GM12878 (cell line): ENCODE data around the gene NIPAL4. TPM values are rescaled to one million over a fixed set of nuclear protein-coding genes. Genes with fewer than 3 reads are reported as not detected.
A peak's percentile ranks its signal among the peaks of the same experiment; 100 is the strongest.

Experiments
- ATAC-seq: fragments of 200-7000 bp; cut with Tn5 transposase; 3 replicates; pipeline ENCODE4 v1.9.1; 2020; ENCODE audit warnings: mild to moderate bottlenecking, moderate library complexity
- BruUV-seq: library from RNA; stranded (reverse); fragments of 400-500 nt; replicated peaks from 2 replicates; lab custom pipeline; 2021; lab: Mats Ljungman, UMichigan
- CTCF ChIA-PET: fragments of 300-600 bp; sonication (Branson Sonifier 250); formaldehyde crosslinking; extraction: SDS; loops from one replicate; lab custom pipeline; 2021; ENCODE audit warnings: inconsistent platforms; lab: Yijun Ruan, JAX
- POLR2A ChIA-PET: fragments of 350-600 bp; formaldehyde crosslinking; extraction: SDS; loops from one replicate; lab custom pipeline; 2021; ENCODE audit warnings: inconsistent platforms; lab: Charles Lee
- RAD21 ChIA-PET: fragments of 300-600 bp; sonication (Branson Sonifier 250); formaldehyde crosslinking; loops from one replicate; lab custom pipeline; 2023; ENCODE audit warnings: antibody characterized with exemption; ENCODE audit not compliant: unreplicated experiment; lab: Charles Lee
- SMC1A ChIA-PET: fragments of 300-600 bp; sonication (Branson Sonifier 250); formaldehyde crosslinking; loops from one replicate; lab custom pipeline; 2023; ENCODE audit not compliant: unreplicated experiment, uncharacterized antibody; lab: Charles Lee
- DNase-seq: peaks from one replicate; pipeline ENCODE4 v3.0.0-alpha.2; 2011; ENCODE audit warnings: low read depth, low spot score
- FAIRE-seq: peaks from 3 replicates; lab custom pipeline; 2011; peaks lifted over from hg19 to GRCh38; lab: Jason Lieb, UNC
- H2AFZ ChIP-seq: 2 replicates; pipeline ENCODE4 v1.6.0; 2011; ENCODE audit warnings: low read depth, low read length, control low read depth; ENCODE audit not compliant: control insufficient read depth
- H3K27ac ChIP-seq: 2 replicates; pipeline ENCODE4 v1.5.1; 2011; ENCODE audit warnings: control low read depth; ENCODE audit not compliant: control insufficient read depth, insufficient read depth
- H3K27me3 ChIP-seq, 2 experiments: replicated peaks in 1 of 2; 2 replicates each; pipeline versions ENCODE4 v1.6.0 to v1.6.1; 2011; ENCODE audit warnings: low read length in 1 of 2; ENCODE audit not compliant: control insufficient read depth in 2 of 2, insufficient read depth in 2 of 2
- H3K36me3 ChIP-seq, 2 experiments: 2 replicates each; pipeline ENCODE4 v1.5.1; 2011; ENCODE audit warnings: low read length in 1 of 2; ENCODE audit not compliant: control insufficient read depth in 2 of 2, insufficient read depth in 2 of 2
- H3K4me1 ChIP-seq: 2 replicates; pipeline ENCODE4 v1.6.1; 2011; ENCODE audit warnings: mild to moderate bottlenecking, low read length, moderate library complexity, mixed read lengths; ENCODE audit not compliant: control insufficient read depth, insufficient read depth
- H3K4me2 ChIP-seq: 2 replicates; pipeline ENCODE4 v1.6.0; 2011; ENCODE audit warnings: control low read depth; ENCODE audit not compliant: control insufficient read depth, insufficient read depth
- H3K4me3 ChIP-seq: fragments of 200-600 bp; sonication (generic); 2 replicates; pipeline ENCODE4 v1.5.1; 2016
- H3K79me2 ChIP-seq: 2 replicates; pipeline ENCODE4 v1.6.0; 2011; ENCODE audit warnings: low read length; ENCODE audit not compliant: control insufficient read depth, insufficient read depth
- H3K9ac ChIP-seq: 2 replicates; pipeline ENCODE4 v1.8.0; 2011; ENCODE audit warnings: low read length, control low read depth, mixed read lengths; ENCODE audit not compliant: control insufficient read depth, insufficient read depth
- H3K9me3 ChIP-seq: replicated peaks from 3 replicates; pipeline ENCODE4 v1.5.1; 2011; ENCODE audit warnings: mild to moderate bottlenecking, low read length; ENCODE audit not compliant: control insufficient read depth, insufficient read depth
- H4K20me1 ChIP-seq: 2 replicates; pipeline ENCODE4 v1.6.0; 2011; ENCODE audit not compliant: control insufficient read depth, insufficient read depth
- CBX3 ChIP-seq: fragments of 200-600 bp; sonication (generic); IDR thresholded peaks from 2 replicates; pipeline ENCODE4 v1.6.1; 2016; ENCODE audit warnings: low read depth, borderline replicate concordance
- IKZF1 ChIP-seq: fragments of 450-650 bp; conservative IDR thresholded peaks from 2 replicates; pipeline ENCODE4 v1.6.1; 2017; ENCODE audit warnings: antibody characterized with exemption, mild to moderate bottlenecking
- IKZF2 ChIP-seq, 2 experiments: fragments of 450-650 bp; IDR thresholded peaks; 2 replicates each; pipeline ENCODE4 v1.6.1; 2017; ENCODE audit warnings: mild to moderate bottlenecking in 2 of 2, moderate library complexity in 2 of 2
- POU2F2 ChIP-seq: IDR thresholded peaks from 3 replicates; pipeline ENCODE4 v1.6.1; 2011; ENCODE audit warnings: low read depth, mild to moderate bottlenecking, low read length, borderline replicate concordance
- TAF1 ChIP-seq: IDR thresholded peaks from 2 replicates; pipeline ENCODE4 v1.6.1; 2011; ENCODE audit warnings: mild to moderate bottlenecking, low read depth, low read length, borderline replicate concordance
- WGBS: methylation state at CpG from one replicate; pipeline ENCODE4 v1.1.6; 2016; ENCODE audit warnings: low lambda C conversion rate; ENCODE audit not compliant: insufficient replicate concordance, insufficient coverage; ENCODE audit errors: missing lambda C conversion rate; 5-methylcytosine and 5-hydroxymethylcytosine counted together
- in situ Hi-C: fragments of 300-500 bp; cut with MboI; formaldehyde crosslinking; loops from 9 replicates; pipeline ENCODE4 v1.14.3; 2018; ENCODE audit warnings: mixed read lengths
- intact Hi-C: fragments of 100-400 bp; cut with micrococcal nuclease; formaldehyde crosslinking; loops from one replicate; pipeline ENCODE4 v1.14.2; 2022; ENCODE audit not compliant: unreplicated experiment
- polyA plus RNA-seq, 11 experiments: library from polyadenylated mRNA; depleted of rRNA in 4 of 11; unstranded in 6 of 11; stranded (reverse) in 5 of 11; fragments of >200 nt; fragmentation: Nextera tagmentation in 4 of 11; fragmentation: Illumina TruSeq in 1 of 11; extraction: Ambion mirVana in 4 of 11; extraction: Trizol in 1 of 11; gene quantifications; 1 replicate in 1 of 11; 2 replicates in 10 of 11; pipeline versions ENCODE4 v1.2.1 to v1.2.3, GENCODE V29; 2011 to 2016; ENCODE audit warnings: inconsistent platforms in 2 of 11, missing spikeins in 2 of 11, low read depth in 1 of 11
- total RNA-seq, 4 experiments: library from RNA; depleted of rRNA in 3 of 4; stranded (reverse); fragments of >200 nt in 3 of 4; fragmentation: Illumina TruSeq in 1 of 4; extraction: Trizol in 1 of 4; gene quantifications; 2 replicates each; pipeline versions ENCODE4 v1.2.1 to v1.2.3, GENCODE V29; 2013 to 2021
- TF ChIP-seq, protein P1 (sequence below): fragments of 450-650 bp; formaldehyde crosslinking; IDR thresholded peaks from 2 replicates; pipeline ENCODE4 v1.4.0; 2020; ENCODE audit warnings: mild to moderate bottlenecking, moderate library complexity

The NIPAL4 gene
- total and polyA plus RNA-seq, 10 of the 15 experiments (the other 5 are each of a cell fraction or from before 2014, with no cell fraction given), result 0.11 to 15.5 (median 5.9) TPM

DNA sequence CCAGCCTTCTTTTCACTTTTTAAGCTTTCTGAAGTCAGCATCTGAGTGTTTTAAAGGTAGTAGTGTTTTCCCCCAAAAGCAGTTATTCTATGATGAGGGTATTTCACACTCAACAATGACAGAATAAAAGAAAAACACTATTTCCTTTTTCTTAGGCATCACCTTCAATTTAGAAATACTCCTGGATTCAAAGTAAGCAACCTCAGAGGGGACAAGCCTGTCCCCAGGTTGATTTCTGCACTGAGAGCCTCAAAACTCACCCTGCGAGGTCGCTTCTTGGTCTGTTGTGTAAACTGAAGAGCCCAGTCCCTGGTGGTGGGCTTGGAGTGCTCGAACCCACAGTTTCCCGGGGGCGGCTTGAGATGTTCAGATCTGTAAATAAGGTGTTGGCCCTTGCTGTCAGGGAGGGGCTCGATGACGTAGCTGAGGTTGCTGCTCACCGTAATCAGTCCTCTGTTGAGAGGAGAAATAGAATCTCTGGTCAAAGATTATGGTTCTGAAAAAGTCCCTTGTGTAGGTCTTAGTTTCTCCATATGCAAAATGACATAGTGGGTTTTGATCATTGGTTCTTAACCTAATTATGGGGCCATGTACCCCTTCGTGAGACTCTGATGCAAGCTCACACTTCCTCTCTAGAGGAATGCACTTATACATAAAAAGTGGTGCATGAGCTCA lies 59.7 kb downstream of the NIPAL4 start (continued):
- TF ChIP-seq, protein P1, sequence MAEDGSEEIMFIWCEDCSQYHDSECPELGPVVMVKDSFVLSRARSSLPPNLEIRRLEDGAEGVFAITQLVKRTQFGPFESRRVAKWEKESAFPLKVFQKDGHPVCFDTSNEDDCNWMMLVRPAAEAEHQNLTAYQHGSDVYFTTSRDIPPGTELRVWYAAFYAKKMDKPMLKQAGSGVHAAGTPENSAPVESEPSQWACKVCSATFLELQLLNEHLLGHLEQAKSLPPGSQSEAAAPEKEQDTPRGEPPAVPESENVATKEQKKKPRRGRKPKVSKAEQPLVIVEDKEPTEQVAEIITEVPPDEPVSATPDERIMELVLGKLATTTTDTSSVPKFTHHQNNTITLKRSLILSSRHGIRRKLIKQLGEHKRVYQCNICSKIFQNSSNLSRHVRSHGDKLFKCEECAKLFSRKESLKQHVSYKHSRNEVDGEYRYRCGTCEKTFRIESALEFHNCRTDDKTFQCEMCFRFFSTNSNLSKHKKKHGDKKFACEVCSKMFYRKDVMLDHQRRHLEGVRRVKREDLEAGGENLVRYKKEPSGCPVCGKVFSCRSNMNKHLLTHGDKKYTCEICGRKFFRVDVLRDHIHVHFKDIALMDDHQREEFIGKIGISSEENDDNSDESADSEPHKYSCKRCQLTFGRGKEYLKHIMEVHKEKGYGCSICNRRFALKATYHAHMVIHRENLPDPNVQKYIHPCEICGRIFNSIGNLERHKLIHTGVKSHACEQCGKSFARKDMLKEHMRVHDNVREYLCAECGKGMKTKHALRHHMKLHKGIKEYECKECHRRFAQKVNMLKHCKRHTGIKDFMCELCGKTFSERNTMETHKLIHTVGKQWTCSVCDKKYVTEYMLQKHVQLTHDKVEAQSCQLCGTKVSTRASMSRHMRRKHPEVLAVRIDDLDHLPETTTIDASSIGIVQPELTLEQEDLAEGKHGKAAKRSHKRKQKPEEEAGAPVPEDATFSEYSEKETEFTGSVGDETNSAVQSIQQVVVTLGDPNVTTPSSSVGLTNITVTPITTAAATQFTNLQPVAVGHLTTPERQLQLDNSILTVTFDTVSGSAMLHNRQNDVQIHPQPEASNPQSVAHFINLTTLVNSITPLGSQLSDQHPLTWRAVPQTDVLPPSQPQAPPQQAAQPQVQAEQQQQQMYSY (CRISPR knock-in tag), result no peak
- TF ChIP-seq TAF1 (0 out of 2 replicates have a peak, but pooled peaks have one; percentile 31), IKZF2 (IDR thresholded peaks at IDR 0.05) (peak in 1 of 2 experiments; percentile 57; a peak in 2 of 4 replicates), CBX3 (no peak)

GRCh38 chr5:157520911-157521703 lies 61.1 kb downstream of the NIPAL4 start:
- CTCF ChIA-PET, result interaction anchor here (0.6 to 1.4 kb wide), 8 partner anchors 19 to 186 kb away, joined by 3 read pairs; no protein-coding TSS in a partner anchor
- peaks cover 7 to 19% of the 10 kb centered on the region in 2 experiments for H3K36me3 ChIP-seq
- 95% methylated on average over 9 of the region's 9 CpGs for WGBS
- H3K9ac ChIP-seq, result no peak overlapping the region
- no peak overlapping the region for H3K4me2 ChIP-seq
- H3K4me3 ChIP-seq, result no peak overlapping the region
- no peak for ATAC-seq
- peaks cover 29% of the 10 kb centered on the region for H3K4me1 ChIP-seq
- intact Hi-C loops, result loop anchor here (1.0 to 2.0 kb wide), 2 partner anchors 20 to 82 kb away; no protein-coding TSS in a partner anchor
- SMC1A ChIA-PET, result interaction anchor here (0.5 to 5.3 kb wide), 11 partner anchors 15 to 91 kb away, joined by 3 to 46 read pairs (median 6); no protein-coding TSS in a partner anchor
- no peaks in the 10 kb centered on the region for H3K27me3 ChIP-seq
- 0 out of 2 replicates have a peak overlapping the region, but pooled peaks have one; percentile 72 for H3K27ac ChIP-seq
- no peaks in the 10 kb centered on the region for H3K79me2 ChIP-seq
- in situ Hi-C loops, result no loop called here
- RAD21 ChIA-PET, result interaction anchor here (0.9 to 3.2 kb wide), 7 partner anchors 14 to 197 kb away, joined by 3 to 35 read pairs (median 12); no protein-coding TSS in a partner anchor
- BruUV-seq, result no TSS peak
- no peaks in the 10 kb centered on the region for H4K20me1 ChIP-seq
- no peak for TF ChIP-seq POU2F2
- 0 out of 2 replicates have a peak, but pooled peaks have one; percentile 12 for TF ChIP-seq IKZF1
- no peaks in the 10 kb centered on the region; the same call in 2 of the 3 replicates for H3K9me3 ChIP-seq
- POLR2A ChIA-PET, result interaction anchor here (1.0 to 1.7 kb wide), 3 partner anchors 19 to 90 kb away, joined by 3 to 5 read pairs (median 4); no protein-coding TSS in a partner anchor
- DNase-seq, result no peak
- H2AFZ ChIP-seq, result no peak overlapping the region
- no peak for FAIRE-seq
